GM12864 (cell line): ENCODE measurements around the gene TBX4.

ENCODE experiments used
- DNase-seq: peaks from one replicate; pipeline ENCODE4 v3.0.0-alpha.2; 2011; ENCODE audit warnings: low read depth
- H3K4me3 ChIP-seq: 2 replicates; pipeline ENCODE4 v1.5.1; 2011; ENCODE audit warnings: mild to moderate bottlenecking, low read depth, low read length, control low read depth
- CTCF ChIP-seq: IDR thresholded peaks from 2 replicates; pipeline ENCODE4 v1.5.1; 2011; ENCODE audit warnings: low read depth, mild to moderate bottlenecking, moderate library complexity, low read length, control low read depth, inconsistent platforms; ENCODE audit errors: missing control alignments

Gene TBX4

GRCh38 chr17:61469474-61469873, 17.3 kb downstream of the TBX4 start:
- H3K4me3 ChIP-seq, result no peak overlapping the region
- TF ChIP-seq CTCF, result no peak
- no peak for DNase-seq

GRCh38 chr17:61469949-61470348, 17.7 kb downstream of the TBX4 start:
- no peak overlapping the region for H3K4me3 ChIP-seq
- no peak for TF ChIP-seq CTCF
- no peak for DNase-seq

- H3K4me3 ChIP-seq, result no peak overlapping the region
- DNase-seq, result no peak
- TF ChIP-seq CTCF, result peak; percentile 18
These were observed 18.4 kb downstream of the TBX4 start for GRCh38 chr17:61470530-61471136.

- H3K4me3 ChIP-seq, result no peak overlapping the region
- DNase-seq, result no peak
- TF ChIP-seq CTCF, result no peak
These were observed 22.2 kb downstream of the TBX4 start for GRCh38 chr17:61474235-61474927.

- no peak overlapping the region for H3K4me3 ChIP-seq
- no peak for TF ChIP-seq CTCF
- DNase-seq, result no peak
These were observed 22.7 kb downstream of the TBX4 start for GRCh38 chr17:61474934-61475333.

- TF ChIP-seq CTCF, result no peak
- no peak for DNase-seq
- no peak overlapping the region for H3K4me3 ChIP-seq
These were observed 23.5 kb downstream of the TBX4 start for GRCh38 chr17:61475726-61476125.

GRCh38 chr17:61476476-61477203, 24.4 kb downstream of the TBX4 start:
- DNase-seq, result no peak
- no peak for TF ChIP-seq CTCF
- H3K4me3 ChIP-seq, result no peak overlapping the region
